Nephron (organoid): ENCODE measurements around the gene NCOA3.

Experiments used
- H3K27ac Mint-ChIP-seq, 3 experiments: 2 replicates each; pipeline ENCODE4 v1.8.0; 2020; ENCODE audit warnings: mixed read lengths in 3 of 3, mild to moderate bottlenecking in 2 of 3, moderate library complexity in 1 of 3
- H3K27me3 Mint-ChIP-seq: 2 replicates; pipeline ENCODE4 v1.8.0; 2021; ENCODE audit warnings: low read depth, mild to moderate bottlenecking, moderate library complexity, mixed read lengths
- H3K36me3 Mint-ChIP-seq: 2 replicates; pipeline ENCODE4 v1.8.0; 2020; ENCODE audit warnings: low read depth, mixed read lengths
- H3K4me1 Mint-ChIP-seq: 2 replicates; pipeline ENCODE4 v1.8.0; 2020; ENCODE audit warnings: mixed read lengths
- H3K4me3 Mint-ChIP-seq, 3 experiments: 2 replicates each; pipeline ENCODE4 v1.8.0; 2020; ENCODE audit warnings: mild to moderate bottlenecking in 3 of 3, mixed read lengths in 3 of 3, moderate library complexity in 2 of 3
- H3K9me3 Mint-ChIP-seq: 2 replicates; pipeline ENCODE4 v1.8.0; 2020; ENCODE audit warnings: mixed read lengths
- TF ChIP-seq, protein P1 (sequence below), 3 experiments: fragments of 200-600 bp; sonication (generic); IDR thresholded peaks; one replicate each; pipeline ENCODE4 v1.5.0; 2021; ENCODE audit warnings: antibody characterized with exemption in 3 of 3; ENCODE audit not compliant: unreplicated experiment in 3 of 3

The NCOA3 gene

DNA sequence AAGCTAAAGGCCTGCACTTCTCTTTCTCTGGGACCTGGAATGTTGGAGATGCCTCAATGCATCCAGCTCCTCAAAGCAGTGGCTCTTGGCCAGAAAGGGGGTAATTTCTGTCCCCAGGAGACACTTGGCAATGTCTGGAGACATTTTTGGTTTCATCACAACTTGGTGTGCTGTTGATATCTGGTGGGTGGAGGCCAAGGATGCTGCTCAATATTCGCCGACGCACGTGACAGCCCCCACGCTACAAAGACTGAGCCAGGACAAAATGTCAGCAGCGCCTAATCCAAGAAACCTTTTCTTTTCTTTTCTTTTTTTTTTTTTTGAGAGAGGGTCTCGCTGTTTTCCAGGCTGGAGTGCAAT is 203.8 kb downstream of the NCOA3 start:
- Mint-ChIP-seq H3K27me3 (peaks cover 9% of the 10 kb centered on the region), H3K36me3 (peaks cover 37% of the 10 kb centered on the region), H3K9me3 (no peaks in the 10 kb centered on the region), H3K4me1 (peaks cover 53% of the 10 kb centered on the region), H3K4me3 (no peak overlapping the region), H3K27ac (peak overlapping the region in 2 of 3 experiments; percentile 28 to 66)
- TF ChIP-seq, protein P1, sequence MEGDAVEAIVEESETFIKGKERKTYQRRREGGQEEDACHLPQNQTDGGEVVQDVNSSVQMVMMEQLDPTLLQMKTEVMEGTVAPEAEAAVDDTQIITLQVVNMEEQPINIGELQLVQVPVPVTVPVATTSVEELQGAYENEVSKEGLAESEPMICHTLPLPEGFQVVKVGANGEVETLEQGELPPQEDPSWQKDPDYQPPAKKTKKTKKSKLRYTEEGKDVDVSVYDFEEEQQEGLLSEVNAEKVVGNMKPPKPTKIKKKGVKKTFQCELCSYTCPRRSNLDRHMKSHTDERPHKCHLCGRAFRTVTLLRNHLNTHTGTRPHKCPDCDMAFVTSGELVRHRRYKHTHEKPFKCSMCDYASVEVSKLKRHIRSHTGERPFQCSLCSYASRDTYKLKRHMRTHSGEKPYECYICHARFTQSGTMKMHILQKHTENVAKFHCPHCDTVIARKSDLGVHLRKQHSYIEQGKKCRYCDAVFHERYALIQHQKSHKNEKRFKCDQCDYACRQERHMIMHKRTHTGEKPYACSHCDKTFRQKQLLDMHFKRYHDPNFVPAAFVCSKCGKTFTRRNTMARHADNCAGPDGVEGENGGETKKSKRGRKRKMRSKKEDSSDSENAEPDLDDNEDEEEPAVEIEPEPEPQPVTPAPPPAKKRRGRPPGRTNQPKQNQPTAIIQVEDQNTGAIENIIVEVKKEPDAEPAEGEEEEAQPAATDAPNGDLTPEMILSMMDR (IDR thresholded peaks at IDR 0.05; ENCODE audit: unreplicated experiment in 3 of 3): no peak

DNA sequence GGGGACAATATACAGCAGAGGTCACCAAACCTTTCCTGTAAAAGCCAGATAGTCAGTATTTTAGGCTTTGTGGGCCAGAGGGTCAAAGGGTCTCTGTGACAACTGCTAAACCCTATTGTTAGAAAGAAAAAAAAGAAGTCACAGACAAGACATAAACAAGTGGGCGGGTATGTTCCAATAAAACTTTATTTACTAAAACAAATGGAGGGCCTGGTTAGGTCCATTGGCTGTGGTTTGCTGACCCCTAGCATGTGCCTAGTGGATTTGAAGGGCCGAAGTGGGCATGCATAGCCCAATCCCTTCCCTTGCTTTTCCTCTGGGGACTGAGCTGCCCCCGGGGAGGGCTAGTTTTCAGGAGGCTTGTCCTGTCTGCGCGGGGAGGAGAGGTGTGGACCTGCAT is 204.7 kb downstream of the NCOA3 start:
- no peaks in the 10 kb centered on the region for H3K9me3 Mint-ChIP-seq
- no peak overlapping the region for H3K27ac Mint-ChIP-seq
- H3K27me3 Mint-ChIP-seq: peaks cover 4% of the 10 kb centered on the region
- peaks cover 61% of the 10 kb centered on the region for H3K4me1 Mint-ChIP-seq
- TF ChIP-seq, protein P1 (IDR thresholded peaks at IDR 0.05; ENCODE audit: unreplicated experiment in 3 of 3): no peak
- no peak overlapping the region for H3K4me3 Mint-ChIP-seq
- H3K36me3 Mint-ChIP-seq: peaks cover 32% of the 10 kb centered on the region
